Measurements from ENCODE around the gene OR7G1. TPM values are rescaled to one million over a fixed set of nuclear protein-coding genes. Genes with fewer than 3 reads are reported as not detected.

Gene OR7G1
- total RNA-seq, 1 donor from 2014 or later, result not detected

- Mint-ChIP-seq H3K4me1 (ENCODE audit: unreplicated experiment) (no peaks in the 10 kb centered on the region), H3K9me3 (ENCODE audit: unreplicated experiment) (peaks cover 51% of the 10 kb centered on the region), H3K36me3 (ENCODE audit: unreplicated experiment) (peaks cover 95% of the 10 kb centered on the region), H3K27me3 (ENCODE audit: unreplicated experiment) (no peaks in the 10 kb centered on the region), H3K27ac (ENCODE audit: unreplicated experiment) (no peak overlapping the region), H3K4me3 (ENCODE audit: unreplicated experiment) (no peak overlapping the region)
- no peak for DNase-seq (ENCODE audit: extremely low spot score, unreplicated experiment)
- no peak for TF ChIP-seq CTCF (IDR thresholded peaks at IDR 0.05)
These were observed 40.0 kb upstream of the OR7G1 start for GRCh38 chr19:9155591-9155990.

- H3K27ac Mint-ChIP-seq (ENCODE audit: unreplicated experiment), result no peak overlapping the region
- DNase-seq (ENCODE audit: extremely low spot score, unreplicated experiment), result no peak
- H3K4me1 Mint-ChIP-seq (ENCODE audit: unreplicated experiment), result no peaks in the 10 kb centered on the region
- peaks cover 54% of the 10 kb centered on the region for H3K9me3 Mint-ChIP-seq (ENCODE audit: unreplicated experiment)
- no peaks in the 10 kb centered on the region for H3K27me3 Mint-ChIP-seq (ENCODE audit: unreplicated experiment)
- TF ChIP-seq CTCF (IDR thresholded peaks at IDR 0.05), result no peak
- no peak overlapping the region for H3K4me3 Mint-ChIP-seq (ENCODE audit: unreplicated experiment)
- peaks cover 81% of the 10 kb centered on the region for H3K36me3 Mint-ChIP-seq (ENCODE audit: unreplicated experiment)
These were observed 35.8 kb upstream of the OR7G1 start for GRCh38 chr19:9151367-9151766.

- H3K4me3 Mint-ChIP-seq (ENCODE audit: unreplicated experiment), result no peak overlapping the region
- H3K36me3 Mint-ChIP-seq (ENCODE audit: unreplicated experiment), result peaks cover 76% of the 10 kb centered on the region
- DNase-seq (ENCODE audit: extremely low spot score, unreplicated experiment), result no peak
- H3K27me3 Mint-ChIP-seq (ENCODE audit: unreplicated experiment), result no peaks in the 10 kb centered on the region
- H3K27ac Mint-ChIP-seq (ENCODE audit: unreplicated experiment), result no peak overlapping the region
- no peak for TF ChIP-seq CTCF (IDR thresholded peaks at IDR 0.05)
- H3K9me3 Mint-ChIP-seq (ENCODE audit: unreplicated experiment), result peaks cover 54% of the 10 kb centered on the region
- no peaks in the 10 kb centered on the region for H3K4me1 Mint-ChIP-seq (ENCODE audit: unreplicated experiment)
These were observed 35.1 kb upstream of the OR7G1 start for GRCh38 chr19:9150650-9151049.

DNA sequence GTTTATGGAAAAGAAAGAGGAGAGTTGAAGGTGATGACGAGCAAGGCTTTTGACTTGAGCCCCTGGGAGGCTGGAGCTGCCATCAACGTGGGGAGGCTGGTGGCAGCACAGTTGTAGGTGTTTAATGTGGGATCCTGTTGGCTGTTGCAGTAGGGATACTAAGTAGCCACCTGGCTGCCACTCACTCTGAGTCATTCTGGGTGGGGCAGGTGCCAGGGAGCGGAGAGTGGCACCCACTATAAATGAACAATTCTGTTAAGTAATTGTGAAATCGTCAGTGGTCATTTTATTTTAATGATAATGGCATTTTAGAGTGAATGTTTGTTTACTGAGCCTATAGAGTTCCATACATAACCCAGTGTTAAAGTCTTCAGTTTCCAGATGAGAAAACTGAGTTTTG, 34.4 kb upstream of the OR7G1 start:
- Mint-ChIP-seq H3K4me1 (ENCODE audit: unreplicated experiment) (no peaks in the 10 kb centered on the region), H3K4me3 (ENCODE audit: unreplicated experiment) (no peak overlapping the region), H3K27ac (ENCODE audit: unreplicated experiment) (no peak overlapping the region), H3K27me3 (ENCODE audit: unreplicated experiment) (no peaks in the 10 kb centered on the region), H3K36me3 (ENCODE audit: unreplicated experiment) (peaks cover 76% of the 10 kb centered on the region), H3K9me3 (ENCODE audit: unreplicated experiment) (peaks cover 53% of the 10 kb centered on the region)
- no peak for TF ChIP-seq CTCF (IDR thresholded peaks at IDR 0.05)
- no peak for DNase-seq (ENCODE audit: extremely low spot score, unreplicated experiment)

GRCh38 chr19:9148697-9149096, 33.1 kb upstream of the OR7G1 start:
- no peaks in the 10 kb centered on the region for H3K27me3 Mint-ChIP-seq (ENCODE audit: unreplicated experiment)
- peaks cover 51% of the 10 kb centered on the region for H3K9me3 Mint-ChIP-seq (ENCODE audit: unreplicated experiment)
- H3K4me3 Mint-ChIP-seq (ENCODE audit: unreplicated experiment), result no peak overlapping the region
- peaks cover 75% of the 10 kb centered on the region for H3K36me3 Mint-ChIP-seq (ENCODE audit: unreplicated experiment)
- no peak for TF ChIP-seq CTCF (IDR thresholded peaks at IDR 0.05)
- DNase-seq (ENCODE audit: extremely low spot score, unreplicated experiment), result no peak
- no peak overlapping the region for H3K27ac Mint-ChIP-seq (ENCODE audit: unreplicated experiment)
- peaks cover 2% of the 10 kb centered on the region for H3K4me1 Mint-ChIP-seq (ENCODE audit: unreplicated experiment)

Measured in osteocyte (in vitro differentiated cells).